Neural cell (in vitro differentiated cells): ENCODE data around the gene TEDC1.
"Not testable (repeated sequence)": the region's sequence is repeated elsewhere in the genome, so short reads cannot be mapped to it uniquely, and the experiment has no call there.

ENCODE experiments used
- EZH2 ChIP-seq: fragments of 200-600, 300-800 bp; shearing (Covaris generic), sonication (generic); IDR thresholded peaks from 2 replicates; pipeline ENCODE4 v1.6.1; 2014; ENCODE audit warnings: antibody characterized with exemption, low read length, borderline replicate concordance, mild to moderate bottlenecking; ENCODE audit not compliant: insufficient read depth, poor library complexity, severe bottlenecking
- POLR2AphosphoS5 ChIP-seq: IDR thresholded peaks from 2 replicates; pipeline ENCODE4 v1.6.1; 2012
- RAD21 ChIP-seq: fragments of 450-650 bp; conservative IDR thresholded peaks from 2 replicates; pipeline ENCODE4 v1.6.1; 2014; ENCODE audit warnings: antibody characterized with exemption, mild to moderate bottlenecking, moderate library complexity
- TF ChIP-seq, protein P1 (sequence below): fragments of 450-650 bp; IDR thresholded peaks from 2 replicates; pipeline ENCODE4 v1.5.1; 2014; ENCODE audit warnings: antibody characterized with exemption, mild to moderate bottlenecking, moderate library complexity; ENCODE audit not compliant: poor library complexity, severe bottlenecking

DNA sequence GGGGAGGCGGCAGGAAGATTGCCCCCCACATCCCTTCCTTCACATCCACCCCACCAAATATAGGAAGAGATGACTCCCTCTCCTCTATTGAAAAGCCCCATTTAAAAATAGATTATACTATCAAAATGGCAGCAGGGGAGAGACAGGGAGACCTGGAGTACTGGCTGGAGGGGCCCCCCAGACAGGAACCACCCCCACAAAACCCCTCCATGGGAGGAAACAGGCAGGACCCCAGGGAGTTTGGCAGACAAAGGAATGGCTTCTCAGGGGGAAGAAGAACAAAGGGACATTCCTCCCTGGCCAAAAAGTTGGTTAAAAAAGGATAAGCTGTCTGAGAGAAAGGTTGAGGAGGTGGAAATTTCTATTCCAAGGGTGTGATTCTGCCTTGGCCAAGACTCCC is 54.6 kb downstream of the TEDC1 start:
- TF ChIP-seq, protein P1, sequence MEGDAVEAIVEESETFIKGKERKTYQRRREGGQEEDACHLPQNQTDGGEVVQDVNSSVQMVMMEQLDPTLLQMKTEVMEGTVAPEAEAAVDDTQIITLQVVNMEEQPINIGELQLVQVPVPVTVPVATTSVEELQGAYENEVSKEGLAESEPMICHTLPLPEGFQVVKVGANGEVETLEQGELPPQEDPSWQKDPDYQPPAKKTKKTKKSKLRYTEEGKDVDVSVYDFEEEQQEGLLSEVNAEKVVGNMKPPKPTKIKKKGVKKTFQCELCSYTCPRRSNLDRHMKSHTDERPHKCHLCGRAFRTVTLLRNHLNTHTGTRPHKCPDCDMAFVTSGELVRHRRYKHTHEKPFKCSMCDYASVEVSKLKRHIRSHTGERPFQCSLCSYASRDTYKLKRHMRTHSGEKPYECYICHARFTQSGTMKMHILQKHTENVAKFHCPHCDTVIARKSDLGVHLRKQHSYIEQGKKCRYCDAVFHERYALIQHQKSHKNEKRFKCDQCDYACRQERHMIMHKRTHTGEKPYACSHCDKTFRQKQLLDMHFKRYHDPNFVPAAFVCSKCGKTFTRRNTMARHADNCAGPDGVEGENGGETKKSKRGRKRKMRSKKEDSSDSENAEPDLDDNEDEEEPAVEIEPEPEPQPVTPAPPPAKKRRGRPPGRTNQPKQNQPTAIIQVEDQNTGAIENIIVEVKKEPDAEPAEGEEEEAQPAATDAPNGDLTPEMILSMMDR = not testable (repeated sequence)
- TF ChIP-seq RAD21, EZH2, POLR2AphosphoS5: not testable (repeated sequence)
